Activated naive CD4-positive, alpha-beta T cell treated with anti-CD3 and anti-CD28 coated beads for 36 hours (primary cell): Measurements from ENCODE around the gene COL28A1. TPM values are rescaled to one million over a fixed set of nuclear protein-coding genes. Genes with fewer than 3 reads are reported as not detected.
"Not testable (repeated sequence)": the region's sequence is repeated elsewhere in the genome, so short reads cannot be mapped to it uniquely, and the experiment has no call there.

Experiments used
- CTCF ChIA-PET: fragments of 350-600 bp; sonication (Branson Sonifier 250); formaldehyde crosslinking; loops from one replicate; lab custom pipeline; 2021; ENCODE audit warnings: antibody characterized with exemption; lab: Charles Lee
- DNase-seq: peaks from one replicate; pipeline ENCODE4 v3.0.0-alpha.2; 2020
- H3K27ac Mint-ChIP-seq: one replicate; pipeline ENCODE4 v1.8.0; 2021; ENCODE audit warnings: mild to moderate bottlenecking, mixed read lengths
- H3K27me3 Mint-ChIP-seq: one replicate; pipeline ENCODE4 v1.8.0; 2021; ENCODE audit warnings: low read depth, mixed read lengths
- H3K36me3 Mint-ChIP-seq: one replicate; pipeline ENCODE4 v1.8.0; 2021; ENCODE audit warnings: low read depth, mixed read lengths
- H3K4me1 Mint-ChIP-seq: one replicate; pipeline ENCODE4 v1.8.0; 2021; ENCODE audit warnings: low read depth, mixed read lengths
- H3K4me3 Mint-ChIP-seq: one replicate; pipeline ENCODE4 v1.8.0; 2021; ENCODE audit warnings: mild to moderate bottlenecking, moderate library complexity, mixed read lengths
- H3K9me3 Mint-ChIP-seq: one replicate; pipeline ENCODE4 v1.8.0; 2021; ENCODE audit warnings: mixed read lengths
- intact Hi-C: fragments of 100-400 bp; cut with micrococcal nuclease; formaldehyde crosslinking; loops from one replicate; pipeline ENCODE4 v1.15.1; 2023
- total RNA-seq, 2 experiments: library from RNA; stranded (reverse); gene quantifications; one replicate each; pipeline ENCODE4 v1.2.3, GENCODE V29; 2021

Gene COL28A1
- total RNA-seq, 2 experiments from 2014 or later: not detected

- no peak for DNase-seq
- Mint-ChIP-seq H3K9me3 (no peaks in the 10 kb centered on the region), H3K4me3 (peak overlapping the region; percentile 80), H3K4me1 (peaks cover 41% of the 10 kb centered on the region), H3K27me3 (no peaks in the 10 kb centered on the region), H3K27ac (peak overlapping the region; percentile 74), H3K36me3 (peaks cover 26% of the 10 kb centered on the region)
- CTCF ChIA-PET: interaction anchor here (0.6 to 1.1 kb wide), 3 partner anchors 9 to 840 kb away, joined by 3 to 5 read pairs (median 4); partner anchors contain the start of gene C1GALT1
- intact Hi-C loops: loop anchor here (5.0 to 10.0 kb wide), 3 partner anchors 446 to 861 kb away; partner anchors contain the start of gene ZNF12
These were observed 32.9 kb upstream of the COL28A1 start for GRCh38 chr7:7568553-7568952.

- H3K27ac Mint-ChIP-seq: peak overlapping the region; percentile 42
- no peaks in the 10 kb centered on the region for H3K9me3 Mint-ChIP-seq
- CTCF ChIA-PET: interaction anchor here (0.6 to 1.1 kb wide), 3 partner anchors 9 to 841 kb away, joined by 3 to 5 read pairs (median 4); partner anchors contain the start of gene C1GALT1
- H3K4me1 Mint-ChIP-seq: peaks cover 37% of the 10 kb centered on the region
- intact Hi-C loops: loop anchor here (2.0 to 10.0 kb wide), 5 partner anchors 401 to 861 kb away; partner anchors contain the start of genes GLCCI1 and ZNF12
- H3K27me3 Mint-ChIP-seq: no peaks in the 10 kb centered on the region
- DNase-seq: no peak
- H3K4me3 Mint-ChIP-seq: peak overlapping the region; percentile 80
- peaks cover 20% of the 10 kb centered on the region for H3K36me3 Mint-ChIP-seq
These were observed 32.3 kb upstream of the COL28A1 start for GRCh38 chr7:7567898-7568531.

DNA sequence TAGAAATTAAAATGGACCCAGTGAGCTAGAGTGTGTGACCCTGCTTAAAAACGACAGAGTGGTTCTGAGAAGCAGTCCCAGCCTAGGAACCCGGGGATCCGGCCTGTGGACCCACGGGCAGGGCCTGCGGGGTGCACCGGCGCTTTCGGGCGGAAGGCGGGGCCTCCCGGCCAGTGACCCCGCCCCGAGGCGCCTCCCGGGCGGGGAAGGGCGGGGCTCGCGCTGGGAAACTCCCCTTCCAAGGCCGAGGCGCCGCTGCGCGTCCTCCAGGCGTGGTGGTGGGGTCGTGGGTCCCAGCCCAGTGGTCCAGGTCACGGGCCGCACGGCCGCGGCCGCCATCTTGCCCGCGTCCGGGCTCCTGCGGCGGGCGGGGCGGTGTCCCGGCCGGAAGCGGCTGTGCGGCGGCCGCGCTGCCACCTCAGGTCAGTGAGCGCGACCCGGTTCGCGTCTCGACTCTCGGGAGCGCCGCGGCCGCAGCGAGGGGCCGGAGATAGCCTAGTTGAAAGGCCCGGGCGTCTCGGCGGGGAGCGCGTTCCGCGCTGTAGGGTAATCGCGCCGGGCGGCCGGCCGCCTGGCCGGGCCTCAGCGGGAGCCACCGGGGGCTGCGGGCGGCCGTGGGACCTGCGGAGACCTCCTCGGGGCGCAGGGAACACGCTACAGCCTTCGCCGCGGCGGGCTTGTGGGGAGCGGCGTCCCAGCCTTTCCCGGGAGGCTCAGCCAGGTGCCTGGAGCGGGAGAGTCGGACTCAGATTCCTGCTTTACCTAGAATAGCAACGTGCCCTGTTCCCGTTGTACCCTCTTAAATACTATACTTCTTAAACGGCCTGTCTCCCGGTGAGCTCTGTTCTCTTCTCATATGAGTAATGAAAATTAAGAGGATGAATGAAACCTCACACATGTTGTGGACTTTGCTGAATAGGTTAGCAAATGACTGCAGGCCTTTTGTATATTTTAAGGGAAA lies 31.3 kb upstream of the COL28A1 start, which contains the start of gene MIOS:
MIOS (plus strand) TSS at position 234 of the 961 bp plus-strand sequence. CDS start 5,592 bp downstream, outside the sequence.
- Mint-ChIP-seq H3K4me1 (peaks cover 30% of the 10 kb centered on the region), H3K9me3 (no peaks in the 10 kb centered on the region), H3K27ac (peak within 1 kb of the TSS; percentile 63), H3K27me3 (no peaks in the 10 kb centered on the region), H3K36me3 (peaks cover 14% of the 10 kb centered on the region), H3K4me3 (peak within 1 kb of the TSS; percentile 80)
- DNase-seq: peak; percentile 76
- CTCF ChIA-PET: no interaction called here
- intact Hi-C loops: loop anchor here (1.0 to 10.0 kb wide), 8 partner anchors 73 to 860 kb away; partner anchors contain the start of genes C1GALT1, GLCCI1, UMAD1 and ZNF12

- Mint-ChIP-seq H3K9me3 (no peaks in the 10 kb centered on the region), H3K36me3 (peaks cover 15% of the 10 kb centered on the region), H3K27ac (no peak overlapping the region), H3K4me1 (peaks cover 30% of the 10 kb centered on the region), H3K27me3 (no peaks in the 10 kb centered on the region), H3K4me3 (no peak overlapping the region)
- DNase-seq: peak; percentile 8
- intact Hi-C loops: loop anchor here (1.0 to 10.0 kb wide), 8 partner anchors 74 to 859 kb away; partner anchors contain the start of genes C1GALT1, GLCCI1, UMAD1 and ZNF12
- CTCF ChIA-PET: no interaction called here
These were observed 30.3 kb upstream of the COL28A1 start for GRCh38 chr7:7565746-7566650.

GRCh38 chr7:7565018-7565680 lies 29.5 kb upstream of the COL28A1 start:
- CTCF ChIA-PET: interaction anchor here (1.4 kb wide), 1 partner anchor 30 kb away, joined by 5 read pairs; no protein-coding TSS in a partner anchor
- Mint-ChIP-seq H3K27ac (no peak overlapping the region), H3K9me3 (no peaks in the 10 kb centered on the region), H3K27me3 (no peaks in the 10 kb centered on the region), H3K4me1 (peaks cover 23% of the 10 kb centered on the region), H3K36me3 (peaks cover 12% of the 10 kb centered on the region), H3K4me3 (no peak overlapping the region)
- no peak for DNase-seq
- intact Hi-C loops: loop anchor here (5.0 to 10.0 kb wide), 3 partner anchors 450 to 858 kb away; partner anchors contain the start of gene ZNF12

- Mint-ChIP-seq H3K36me3 (peaks cover 6% of the 10 kb centered on the region), H3K4me1 (peaks cover 15% of the 10 kb centered on the region), H3K27me3 (no peaks in the 10 kb centered on the region), H3K27ac (no peak overlapping the region), H3K4me3 (no peak overlapping the region), H3K9me3 (peaks cover 2% of the 10 kb centered on the region)
- intact Hi-C loops: loop anchor here (10.0 kb wide), 1 partner anchor 450 kb away; no protein-coding TSS in a partner anchor
- DNase-seq: no peak
- CTCF ChIA-PET: interaction anchor here (1.4 kb wide), 1 partner anchor 30 kb away, joined by 5 read pairs; no protein-coding TSS in a partner anchor
These were observed 28.7 kb upstream of the COL28A1 start for GRCh38 chr7:7564323-7564780.

GRCh38 chr7:7563813-7564212 lies 28.1 kb upstream of the COL28A1 start:
- Mint-ChIP-seq H3K36me3 (peaks cover 5% of the 10 kb centered on the region), H3K4me3 (no peak overlapping the region)
- CTCF ChIA-PET: interaction anchor here (1.4 kb wide), 1 partner anchor 31 kb away, joined by 5 read pairs; no protein-coding TSS in a partner anchor

DNA sequence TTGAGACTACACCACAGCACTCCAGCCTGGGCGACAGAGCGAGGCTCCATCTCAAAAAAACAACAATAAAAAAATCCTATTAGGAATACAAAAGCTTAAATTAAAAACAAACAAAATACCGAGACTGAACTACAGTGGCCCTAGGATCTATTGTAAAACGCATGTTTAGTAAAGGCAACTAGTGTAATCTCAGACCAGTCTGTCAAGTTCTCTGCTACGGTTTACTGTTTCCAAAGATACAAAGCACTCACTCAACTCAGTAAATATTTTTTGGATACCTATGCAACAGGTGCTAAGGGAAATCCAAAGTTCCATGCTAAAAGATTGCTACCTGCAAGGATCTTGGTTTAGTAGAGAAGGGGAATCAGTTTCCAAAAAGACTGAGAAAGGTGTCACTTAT lies 27.6 kb upstream of the COL28A1 start:
- no peak overlapping the region for H3K27ac Mint-ChIP-seq
- CTCF ChIA-PET: no interaction called here
- H3K4me1 Mint-ChIP-seq: peaks cover 4% of the 10 kb centered on the region
- H3K27me3 Mint-ChIP-seq: no peaks in the 10 kb centered on the region
- H3K9me3 Mint-ChIP-seq: peaks cover 9% of the 10 kb centered on the region
- intact Hi-C loops: loop anchor here (10.0 kb wide), 1 partner anchor 452 kb away; no protein-coding TSS in a partner anchor
- H3K4me3 Mint-ChIP-seq: no peak overlapping the region
- peaks cover 4% of the 10 kb centered on the region for H3K36me3 Mint-ChIP-seq
- no peak for DNase-seq

More at GRCh38 chr7:7563813-7564212, 28.1 kb upstream of the COL28A1 start:
- Mint-ChIP-seq H3K27ac (no peak overlapping the region), H3K27me3 (no peaks in the 10 kb centered on the region), H3K4me1 (peaks cover 10% of the 10 kb centered on the region), H3K9me3 (peaks cover 6% of the 10 kb centered on the region)
- intact Hi-C loops: loop anchor here (10.0 kb wide), 1 partner anchor 451 kb away; no protein-coding TSS in a partner anchor
- DNase-seq: no peak

- Mint-ChIP-seq H3K27me3 (no peaks in the 10 kb centered on the region), H3K36me3 (peaks cover 5% of the 10 kb centered on the region), H3K9me3 (peaks cover 9% of the 10 kb centered on the region), H3K4me3 (no peak overlapping the region), H3K4me1 (no peaks in the 10 kb centered on the region), H3K27ac (no peak overlapping the region)
- intact Hi-C loops: loop anchor here (10.0 kb wide), 1 partner anchor 452 kb away; no protein-coding TSS in a partner anchor
- no peak for DNase-seq
- CTCF ChIA-PET: no interaction called here
These were observed 27.1 kb upstream of the COL28A1 start for GRCh38 chr7:7562736-7563135.

GRCh38 chr7:7561591-7561990 lies 25.9 kb upstream of the COL28A1 start:
- H3K9me3 Mint-ChIP-seq: not testable (repeated sequence)

More at GRCh38 chr7:7561591-7561990, 25.9 kb upstream of the COL28A1 start:
- not testable (repeated sequence) for H3K36me3 Mint-ChIP-seq, DNase-seq, H3K4me3 Mint-ChIP-seq, H3K27ac Mint-ChIP-seq, H3K27me3 Mint-ChIP-seq, H3K4me1 Mint-ChIP-seq
- intact Hi-C loops: loop anchor here (10.0 kb wide), 1 partner anchor 453 kb away; no protein-coding TSS in a partner anchor
- CTCF ChIA-PET: interaction anchor here (1.0 kb wide), 1 partner anchor 12 kb away, joined by 3 read pairs; no protein-coding TSS in a partner anchor
